Jurkat, Clone E6-1 (cell line): ENCODE data around the gene GPBP1.

Experiments
- DNase-seq: peaks from one replicate; pipeline ENCODE4 v3.0.0-alpha.2; 2011; ENCODE audit warnings: low read depth, low spot score
- H3K4me3 ChIP-seq: 2 replicates; pipeline ENCODE4 v1.5.1; 2011; ENCODE audit warnings: mild to moderate bottlenecking, low read length, control low read depth, moderate library complexity

The GPBP1 gene

GRCh38 chr5:57202811-57203210, 29.0 kb downstream of the GPBP1 start:
- DNase-seq, result no peak

GRCh38 chr5:57207007-57207653, 33.3 kb downstream of the GPBP1 start:
- H3K4me3 ChIP-seq, result no peak overlapping the region
- no peak for DNase-seq

More at GRCh38 chr5:57202811-57203210, 29.0 kb downstream of the GPBP1 start:
- H3K4me3 ChIP-seq, result no peak overlapping the region

DNA sequence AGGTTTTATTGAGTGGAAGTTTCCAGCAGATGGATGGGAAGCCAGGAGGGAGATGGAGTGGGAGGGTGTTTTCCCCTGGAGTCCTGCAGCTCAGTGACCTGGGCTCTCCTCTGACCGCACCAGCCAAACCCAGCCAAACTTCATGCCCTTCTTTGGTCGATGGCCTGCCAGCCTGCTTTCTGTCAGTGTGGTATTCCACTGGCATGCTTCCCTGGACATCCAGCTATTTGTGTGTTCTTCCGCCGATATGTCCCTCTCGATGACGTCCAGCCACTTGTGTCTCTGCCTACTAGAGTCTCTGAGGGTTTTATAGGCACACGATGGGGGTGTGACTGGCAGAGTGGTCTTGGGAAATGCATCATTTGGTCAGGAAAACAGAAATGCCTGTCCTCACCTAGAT, 33.8 kb downstream of the GPBP1 start:
- DNase-seq, result no peak
- H3K4me3 ChIP-seq, result no peak overlapping the region

DNA sequence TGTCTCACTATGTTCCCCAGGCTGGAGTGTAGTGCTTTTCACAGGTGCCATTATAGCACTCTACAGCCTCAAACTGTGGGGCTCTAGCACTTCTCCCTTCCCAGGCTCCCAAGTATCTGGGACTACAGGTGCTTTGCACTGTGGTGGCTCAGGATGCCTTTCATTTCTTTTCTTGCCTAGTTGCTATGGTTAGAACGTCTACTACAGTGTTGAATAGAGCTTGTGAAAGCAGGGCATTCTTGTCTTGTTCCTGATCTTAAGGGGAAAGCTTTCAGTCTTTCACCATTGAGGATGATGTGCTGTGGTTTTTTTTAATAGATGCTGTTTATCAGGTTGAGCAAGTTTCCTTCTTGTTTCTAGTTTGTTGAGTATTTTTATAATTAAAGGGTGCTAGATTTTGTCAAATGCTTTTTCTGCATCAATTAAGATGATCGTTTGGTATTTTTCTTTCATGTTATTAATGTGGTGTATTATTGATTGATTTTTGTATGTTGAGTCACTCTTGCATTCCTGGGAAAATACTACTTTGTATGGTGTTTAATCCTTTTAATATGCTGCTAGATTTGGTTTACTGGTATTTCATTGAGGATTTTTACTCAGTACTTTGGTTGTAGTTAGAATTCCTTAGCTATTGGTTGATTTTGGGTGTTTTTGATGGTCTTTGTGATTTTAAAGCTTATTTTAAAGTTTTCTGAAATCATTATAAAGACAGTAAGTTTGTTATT, 35.6 kb downstream of the GPBP1 start:
- peak; percentile 9 for DNase-seq

DNA sequence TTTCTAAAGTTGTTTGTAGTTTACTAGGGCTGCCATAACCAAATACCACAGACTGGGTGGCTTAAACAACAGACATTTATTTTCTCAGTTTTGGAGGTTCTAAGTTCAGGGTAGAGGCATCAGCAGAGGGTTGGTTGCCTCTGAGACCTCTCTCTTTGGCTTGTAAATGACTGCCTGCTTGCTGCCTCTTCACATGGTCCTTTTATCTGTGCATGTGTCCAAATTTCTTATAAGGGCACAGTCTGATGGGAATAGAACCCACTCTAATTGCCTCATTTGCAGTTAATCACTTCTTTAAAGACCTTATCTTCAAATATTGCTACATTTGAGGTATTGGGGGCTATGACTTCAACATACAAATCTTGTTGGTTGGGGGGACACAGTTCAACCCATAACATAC, 36.8 kb downstream of the GPBP1 start:
- DNase-seq, result no peak
- no peak overlapping the region for H3K4me3 ChIP-seq

More for the DNA sequence above, 35.6 kb downstream of the GPBP1 start:
- no peak overlapping the region for H3K4me3 ChIP-seq

DNA sequence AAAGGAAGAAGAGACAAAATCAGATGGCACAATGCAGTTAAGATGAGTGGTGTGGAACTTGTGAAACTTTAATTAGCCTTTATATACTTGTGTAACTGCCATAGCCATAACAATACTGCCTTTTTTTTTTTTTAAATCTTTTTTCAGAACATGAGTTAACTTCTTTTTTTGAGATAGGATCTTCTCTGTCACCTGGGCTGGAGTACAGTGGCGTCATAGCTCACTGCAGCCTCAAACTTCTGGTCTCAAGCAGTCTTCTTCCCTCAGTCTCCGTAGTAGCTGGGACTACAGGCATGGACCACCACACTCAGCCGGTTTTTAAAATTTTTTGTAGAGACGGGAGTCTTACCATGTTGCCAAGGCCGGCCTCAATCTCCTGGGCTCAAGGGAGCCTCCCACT, 37.2 kb downstream of the GPBP1 start:
- no peak overlapping the region for H3K4me3 ChIP-seq
- DNase-seq, result no peak

DNA sequence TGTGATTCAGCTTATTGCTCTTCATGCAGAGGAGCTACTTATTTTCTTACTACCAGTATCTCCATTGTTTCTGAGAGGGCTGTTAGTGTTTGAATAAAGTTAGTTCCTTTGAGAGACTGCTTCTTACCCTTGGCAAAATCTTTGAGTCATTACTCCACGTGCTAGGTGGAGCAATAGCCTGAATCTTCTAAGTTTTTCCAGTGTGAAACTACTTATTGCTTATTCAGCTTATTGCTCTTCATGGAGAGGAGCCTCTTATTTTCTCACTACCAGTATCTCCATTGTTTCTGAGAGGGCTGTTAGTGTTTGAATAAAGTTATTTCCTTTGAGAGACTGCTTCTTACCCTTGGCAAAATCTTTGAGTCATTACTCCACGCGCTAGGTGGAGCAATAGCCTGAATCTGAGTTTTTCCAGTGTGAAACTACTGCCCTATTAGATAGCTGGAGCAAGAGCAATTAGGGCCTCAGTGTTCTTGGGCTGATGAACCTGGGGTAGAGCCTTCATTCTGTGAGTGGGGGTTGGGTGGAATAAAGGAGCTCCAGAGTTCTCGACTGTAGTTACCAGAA, 41.9 kb downstream of the GPBP1 start:
- DNase-seq, result no peak
- H3K4me3 ChIP-seq, result no peak overlapping the region

- DNase-seq, result no peak
- no peak overlapping the region for H3K4me3 ChIP-seq
Observed at GRCh38 chr5:57216714-57217113, 42.9 kb downstream of the GPBP1 start.

GRCh38 chr5:57219386-57219785, 45.5 kb downstream of the GPBP1 start:
- no peak overlapping the region for H3K4me3 ChIP-seq
- no peak for DNase-seq

DNA sequence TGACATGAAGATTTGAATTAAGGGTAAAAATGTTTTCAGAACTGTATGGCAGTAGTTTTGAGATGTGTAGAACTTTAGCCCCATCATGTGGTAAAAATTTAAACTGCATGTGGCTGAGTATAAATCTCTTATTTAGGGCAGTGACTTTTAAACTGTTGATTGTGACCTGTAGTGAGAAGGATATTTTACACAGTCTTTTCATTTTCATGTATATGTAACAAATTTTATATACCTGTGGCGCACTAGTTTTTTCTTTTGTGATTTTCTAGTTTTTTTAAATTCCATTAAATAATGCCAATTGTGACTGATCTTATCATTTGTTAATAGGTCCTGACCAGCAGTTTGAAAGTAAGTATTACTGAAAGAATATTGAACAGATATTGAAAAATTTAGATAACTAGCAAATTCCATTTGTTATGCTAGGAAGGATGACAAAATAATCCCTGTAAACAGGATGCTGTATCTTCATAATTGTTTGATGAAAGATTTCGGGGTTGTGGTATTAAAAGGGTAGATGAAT, 47.2 kb downstream of the GPBP1 start:
- no peak overlapping the region for H3K4me3 ChIP-seq
- DNase-seq, result peak; percentile 62

DNA sequence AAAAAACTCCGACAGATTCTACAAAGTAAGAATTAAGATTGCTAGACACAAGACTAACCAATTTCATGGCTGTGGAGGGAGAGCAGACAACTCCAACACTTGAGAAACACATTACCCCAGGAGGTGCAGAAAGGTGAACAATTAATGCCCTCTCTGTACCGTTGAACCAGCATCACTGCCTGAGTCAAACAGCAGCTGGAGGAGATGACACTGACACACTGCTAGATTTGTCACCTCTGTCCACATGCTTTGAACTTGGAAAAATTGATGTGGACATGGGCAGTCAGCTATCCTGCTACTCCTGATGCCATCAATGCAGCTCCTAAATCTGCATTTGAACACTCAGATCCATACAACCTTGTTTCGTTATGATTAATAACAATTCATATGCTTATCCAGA, 51.7 kb downstream of the GPBP1 start:
- DNase-seq, result no peak
- H3K4me3 ChIP-seq, result no peak overlapping the region

- no peak overlapping the region for H3K4me3 ChIP-seq
- no peak for DNase-seq
Observed at GRCh38 chr5:57229313-57229712, 55.5 kb downstream of the GPBP1 start.

DNA sequence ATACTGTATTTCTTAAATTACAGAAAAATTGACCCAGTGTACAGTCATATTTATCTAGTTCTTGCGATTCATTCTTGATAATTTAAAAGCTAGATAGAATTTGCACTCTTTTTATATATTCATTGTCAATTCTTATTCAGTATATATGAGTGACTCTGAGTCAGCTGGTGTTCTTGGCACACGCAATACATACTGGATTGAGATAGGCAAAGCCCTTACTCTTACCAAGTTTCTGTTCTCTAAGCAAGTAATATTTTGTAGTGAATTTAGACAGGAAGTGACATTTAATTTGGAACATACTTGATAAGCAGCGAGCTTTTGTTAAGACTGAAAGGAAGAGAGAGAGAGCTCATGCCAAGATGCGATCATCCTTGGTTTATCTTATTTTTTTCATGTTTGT, 57.7 kb downstream of the GPBP1 start:
- H3K4me3 ChIP-seq, result no peak overlapping the region
- DNase-seq, result no peak

- no peak for DNase-seq
- H3K4me3 ChIP-seq, result no peak overlapping the region
Observed at GRCh38 chr5:57232293-57233033, 58.6 kb downstream of the GPBP1 start.

- H3K4me3 ChIP-seq, result no peak overlapping the region
- no peak for DNase-seq
Observed at GRCh38 chr5:57243286-57244137, 69.7 kb downstream of the GPBP1 start.

DNA sequence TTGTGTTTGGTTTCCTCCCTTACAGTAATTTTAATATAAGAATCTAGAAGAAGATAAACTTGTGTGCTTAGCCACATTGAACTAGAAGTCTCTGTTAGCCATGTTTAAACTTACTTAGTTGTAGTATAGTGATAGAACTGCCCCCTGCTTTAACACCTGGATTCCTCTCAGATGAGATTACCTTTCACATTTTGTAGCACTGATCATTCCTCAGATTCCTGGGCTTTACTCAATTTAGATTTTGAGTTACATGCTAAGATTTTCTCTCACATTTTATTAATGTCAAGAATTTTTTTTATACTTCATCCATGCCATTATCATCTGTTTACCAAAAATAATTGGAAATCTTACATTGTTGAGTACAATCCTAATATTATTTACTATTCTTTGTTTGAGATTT, 70.5 kb downstream of the GPBP1 start:
- no peak for DNase-seq
- no peak overlapping the region for H3K4me3 ChIP-seq

- peak; percentile 41 for DNase-seq
- no peak overlapping the region for H3K4me3 ChIP-seq
Observed at GRCh38 chr5:57246426-57246825, 72.6 kb downstream of the GPBP1 start.

- no peak overlapping the region for H3K4me3 ChIP-seq
- no peak for DNase-seq
Observed at GRCh38 chr5:57247765-57248164, 73.9 kb downstream of the GPBP1 start.
